PC-3 (cell line): ENCODE data around the gene KCNC1.

Experiments used
- EZH2 ChIP-seq: fragments of 300-600 bp; sonication (generic); IDR thresholded peaks from one replicate; pipeline ENCODE4 v1.6.1; 2017; ENCODE audit warnings: antibody characterized with exemption, mild to moderate bottlenecking, low read length; ENCODE audit not compliant: unreplicated experiment
- TF ChIP-seq, protein P1 (sequence below): fragments of 300-600 bp; sonication (generic); conservative IDR thresholded peaks from 2 replicates; pipeline ENCODE4 v1.5.1; 2017; ENCODE audit warnings: antibody characterized with exemption, low read depth, mild to moderate bottlenecking, low read length

DNA sequence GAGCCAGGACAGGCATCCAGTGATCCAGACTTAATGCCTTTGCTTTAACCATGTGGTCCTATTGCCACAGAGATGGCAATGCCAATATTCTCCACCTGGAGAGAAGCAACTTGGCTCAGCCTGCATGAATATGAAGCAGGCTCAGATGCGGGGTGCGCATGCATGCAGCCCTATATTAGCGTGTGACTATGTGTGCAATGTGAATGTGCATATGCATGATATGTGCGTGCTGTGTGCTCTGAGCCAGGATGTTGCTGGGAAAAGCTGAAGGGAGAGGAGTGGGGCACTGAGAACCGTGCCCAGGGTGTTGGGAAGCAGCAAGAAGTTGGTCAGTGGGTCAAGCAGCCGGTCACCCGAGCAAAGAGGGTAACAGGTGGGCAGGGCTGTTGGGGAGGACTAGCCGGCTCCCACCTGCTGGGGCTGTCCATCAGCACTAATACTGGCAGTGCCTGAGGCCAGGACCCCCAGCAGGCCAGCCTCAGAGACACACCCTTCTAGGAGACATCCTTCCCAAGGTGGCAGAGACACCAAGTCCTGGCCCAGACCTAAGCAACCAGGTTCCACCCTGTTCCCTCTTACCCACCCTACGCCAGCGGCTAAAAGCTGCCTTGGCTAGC, 40.0 kb upstream of the KCNC1 start:
- TF ChIP-seq, protein P1, sequence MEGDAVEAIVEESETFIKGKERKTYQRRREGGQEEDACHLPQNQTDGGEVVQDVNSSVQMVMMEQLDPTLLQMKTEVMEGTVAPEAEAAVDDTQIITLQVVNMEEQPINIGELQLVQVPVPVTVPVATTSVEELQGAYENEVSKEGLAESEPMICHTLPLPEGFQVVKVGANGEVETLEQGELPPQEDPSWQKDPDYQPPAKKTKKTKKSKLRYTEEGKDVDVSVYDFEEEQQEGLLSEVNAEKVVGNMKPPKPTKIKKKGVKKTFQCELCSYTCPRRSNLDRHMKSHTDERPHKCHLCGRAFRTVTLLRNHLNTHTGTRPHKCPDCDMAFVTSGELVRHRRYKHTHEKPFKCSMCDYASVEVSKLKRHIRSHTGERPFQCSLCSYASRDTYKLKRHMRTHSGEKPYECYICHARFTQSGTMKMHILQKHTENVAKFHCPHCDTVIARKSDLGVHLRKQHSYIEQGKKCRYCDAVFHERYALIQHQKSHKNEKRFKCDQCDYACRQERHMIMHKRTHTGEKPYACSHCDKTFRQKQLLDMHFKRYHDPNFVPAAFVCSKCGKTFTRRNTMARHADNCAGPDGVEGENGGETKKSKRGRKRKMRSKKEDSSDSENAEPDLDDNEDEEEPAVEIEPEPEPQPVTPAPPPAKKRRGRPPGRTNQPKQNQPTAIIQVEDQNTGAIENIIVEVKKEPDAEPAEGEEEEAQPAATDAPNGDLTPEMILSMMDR = no peak
- no peak for TF ChIP-seq EZH2
